HG03064 (cell line): ENCODE results near the gene CTSZ.

Source experiments
- ATAC-seq: cut with Tn5 transposase; IDR thresholded peaks from one replicate; pipeline ENCODE4 v1.9.1; 2021; ENCODE audit warnings: low read depth; ENCODE audit not compliant: unreplicated experiment

Gene CTSZ

DNA sequence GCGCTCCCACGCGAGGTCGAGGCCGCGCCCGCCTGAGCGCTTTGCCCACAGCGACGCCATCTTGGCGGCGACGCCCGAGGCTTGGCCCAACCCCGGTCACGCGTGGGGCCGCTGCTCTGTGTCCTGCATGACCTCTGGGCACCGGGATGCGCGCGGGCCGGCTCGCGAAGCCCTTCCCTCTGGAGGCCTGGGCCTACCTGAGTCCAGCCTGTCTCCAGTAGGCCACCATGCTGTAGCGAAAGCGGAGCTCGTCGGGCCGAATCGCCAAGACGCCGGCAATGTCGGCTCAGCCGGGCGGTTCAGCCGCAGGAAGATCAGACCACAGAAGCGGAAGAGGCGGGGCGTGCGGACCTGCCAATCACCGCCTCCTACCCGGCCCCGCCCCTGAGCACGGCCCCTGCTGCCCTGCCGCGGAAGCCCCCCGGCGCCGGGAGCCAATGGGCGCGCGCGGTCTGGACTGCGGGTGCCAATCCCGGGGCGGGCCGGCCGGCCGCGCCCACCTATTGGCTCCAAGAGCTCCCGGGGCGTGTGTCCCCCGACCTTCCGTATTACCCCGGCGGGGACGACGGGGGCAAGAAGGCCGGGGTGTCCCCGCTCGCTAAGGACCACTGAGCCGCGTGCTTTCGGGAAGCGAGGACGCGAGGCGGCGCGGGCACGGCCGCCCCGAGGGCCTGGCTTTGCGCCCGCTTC is 25.1 kb upstream of the CTSZ start, which contains the start of gene ATP5F1E:
Gene ATP5F1E, minus strand, starts transcription at position 313 of the 690 bp plus-strand sequence. Its CDS starts 84 bp downstream, at position 229.
- ATAC-seq: peak; percentile 90

DNA sequence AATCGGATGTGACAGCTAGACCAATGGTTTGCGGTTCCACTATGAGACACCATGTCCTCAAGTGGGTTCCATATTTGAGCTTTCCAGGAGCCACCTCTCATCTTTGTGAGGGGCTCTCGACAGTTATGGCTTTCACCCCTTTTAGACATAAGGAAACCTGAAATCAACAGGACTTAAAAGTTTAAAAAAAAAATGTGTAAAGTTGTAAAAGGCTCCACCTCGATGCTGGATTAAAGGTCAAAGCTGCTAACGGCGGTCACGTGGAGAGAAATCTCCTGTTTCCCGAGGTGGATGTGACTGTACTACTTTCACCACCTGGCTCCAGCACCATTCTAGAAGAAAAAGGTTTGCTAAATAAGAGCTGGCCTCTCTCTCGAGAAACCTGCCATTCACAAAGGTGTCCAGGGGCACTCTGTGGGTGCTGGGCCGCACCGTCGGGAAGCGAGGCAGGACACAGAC is 24.5 kb upstream of the CTSZ start:
- ATAC-seq: no peak

DNA sequence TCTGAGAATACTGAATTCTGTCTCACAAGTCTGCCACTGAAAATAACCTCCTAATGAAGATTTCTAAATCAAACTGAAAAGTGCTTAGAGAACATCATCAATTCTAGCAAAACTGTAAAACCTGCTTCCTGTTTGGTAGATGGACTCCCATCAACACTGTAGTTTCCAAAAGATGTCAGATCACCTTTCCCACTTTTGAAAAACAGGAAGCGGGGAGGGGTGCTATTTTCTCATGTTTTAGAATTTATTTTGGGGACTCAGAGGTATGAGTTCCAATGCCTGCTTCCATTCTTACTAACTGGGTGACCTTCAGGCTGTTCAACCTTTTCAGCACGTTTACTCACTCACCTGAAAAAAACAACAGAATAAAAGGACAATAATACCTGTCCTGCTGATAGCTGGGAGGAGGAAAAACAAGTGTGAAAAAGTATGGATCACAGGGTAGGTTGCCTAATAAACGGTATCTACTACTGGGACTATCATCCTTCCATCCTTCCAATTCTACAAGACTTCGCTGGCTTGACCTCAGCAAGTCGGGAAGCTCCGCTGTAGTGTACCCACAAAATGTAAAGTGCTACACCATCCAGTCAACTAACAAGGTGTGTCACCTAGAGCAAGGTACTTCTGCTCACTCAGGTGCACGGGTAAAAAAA is 24.0 kb upstream of the CTSZ start:
- no peak for ATAC-seq

DNA sequence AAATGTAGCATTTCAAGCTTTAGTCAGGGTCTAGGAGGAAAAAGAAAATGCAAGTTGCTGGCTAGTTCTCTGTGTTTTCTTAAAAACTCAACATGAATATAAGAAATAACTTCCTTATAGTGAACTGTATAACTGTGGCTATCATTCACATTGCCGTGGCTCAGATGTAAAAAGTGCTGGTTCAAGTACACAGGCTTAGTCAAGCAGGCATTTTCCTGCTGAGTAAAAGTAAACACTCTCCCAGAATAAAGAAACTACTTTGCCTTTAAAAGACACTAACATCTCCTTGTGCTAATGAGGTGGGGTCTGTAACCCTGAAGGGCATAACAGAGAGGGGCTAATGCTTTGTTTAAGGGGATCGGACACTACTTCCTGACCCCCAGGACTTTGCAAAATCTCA is 21.8 kb upstream of the CTSZ start:
- ATAC-seq: no peak

DNA sequence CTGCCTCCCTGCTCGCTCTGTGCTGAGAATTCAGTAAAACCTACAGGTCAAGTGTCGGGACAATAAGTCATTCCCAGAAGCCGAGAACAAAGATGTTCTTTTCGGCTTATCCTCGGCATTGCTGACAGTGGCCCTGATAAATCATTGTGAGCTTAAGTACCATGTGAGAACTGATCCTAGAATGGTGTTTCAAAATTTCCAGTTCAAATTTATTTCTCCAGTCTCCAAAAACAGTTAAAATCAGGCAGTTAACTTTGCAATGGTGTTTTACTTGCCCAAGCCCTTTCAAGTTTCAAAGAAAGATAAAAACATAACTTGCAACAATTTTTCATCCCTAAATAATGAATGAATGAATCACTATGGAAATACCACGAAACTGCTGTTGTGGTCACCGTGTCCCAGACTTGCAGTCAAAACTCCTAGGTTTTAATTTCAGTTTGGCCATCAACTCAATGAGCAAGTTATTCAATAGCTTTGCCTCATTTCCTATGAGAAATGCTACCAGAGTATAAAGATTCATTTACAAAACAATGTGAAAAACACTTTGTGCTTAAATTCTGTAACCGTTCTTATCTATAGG is 20.8 kb upstream of the CTSZ start:
- no peak for ATAC-seq

DNA sequence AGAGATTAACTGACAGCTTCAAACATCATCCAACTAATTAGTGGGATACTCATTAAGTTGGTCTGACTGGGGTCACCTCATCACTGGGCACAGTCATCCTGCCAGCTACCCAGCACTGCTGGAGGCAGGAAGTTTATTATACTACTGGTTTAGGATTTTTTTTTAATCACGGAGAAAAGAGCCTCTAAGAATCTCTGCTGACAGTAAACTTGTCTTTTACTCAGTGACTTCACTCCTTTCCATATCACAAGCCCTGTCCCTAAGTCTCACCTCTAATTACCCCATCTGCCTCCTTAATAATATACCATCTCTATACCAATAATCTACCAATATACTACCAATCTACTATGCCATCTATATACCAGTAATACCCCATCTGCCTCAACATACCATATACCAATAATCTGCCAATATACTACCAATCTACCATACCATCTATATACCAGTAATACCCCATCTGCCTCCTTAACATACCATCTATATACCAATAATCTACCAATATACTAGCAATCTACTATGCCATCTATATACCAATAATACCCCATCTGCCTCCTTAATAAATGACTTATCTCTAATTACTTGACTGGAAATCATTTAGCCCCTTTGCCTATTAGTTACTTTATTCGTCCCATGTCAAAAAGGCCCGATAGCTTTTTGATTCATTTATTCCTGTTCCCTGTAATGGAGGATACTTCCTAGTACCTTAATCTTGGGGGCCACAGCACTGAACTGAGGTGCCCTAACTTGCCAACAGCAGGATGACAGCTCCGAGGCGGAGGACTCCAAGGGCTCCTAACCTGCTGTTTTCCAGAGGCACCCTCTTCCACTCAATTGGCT is 20.1 kb upstream of the CTSZ start:
- ATAC-seq: no peak

DNA sequence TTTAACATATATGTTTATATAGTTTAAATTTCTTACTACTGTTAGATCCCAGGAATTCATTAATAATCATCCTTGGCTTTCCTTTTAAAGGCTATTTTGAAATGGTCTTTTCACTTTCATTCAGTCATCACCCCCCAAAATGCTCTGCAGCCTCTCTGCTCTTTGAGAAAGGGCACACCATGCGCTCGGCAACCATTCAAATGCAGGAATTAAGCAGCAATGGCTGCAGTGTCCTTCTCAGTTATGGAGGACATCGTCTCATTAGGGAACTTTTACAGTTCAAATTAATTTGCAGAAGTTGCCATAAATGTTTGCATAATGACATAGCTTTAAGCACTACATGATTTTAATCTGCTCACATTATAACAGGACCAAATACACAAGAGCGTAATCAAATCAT is 18.5 kb upstream of the CTSZ start:
- no peak for ATAC-seq

DNA sequence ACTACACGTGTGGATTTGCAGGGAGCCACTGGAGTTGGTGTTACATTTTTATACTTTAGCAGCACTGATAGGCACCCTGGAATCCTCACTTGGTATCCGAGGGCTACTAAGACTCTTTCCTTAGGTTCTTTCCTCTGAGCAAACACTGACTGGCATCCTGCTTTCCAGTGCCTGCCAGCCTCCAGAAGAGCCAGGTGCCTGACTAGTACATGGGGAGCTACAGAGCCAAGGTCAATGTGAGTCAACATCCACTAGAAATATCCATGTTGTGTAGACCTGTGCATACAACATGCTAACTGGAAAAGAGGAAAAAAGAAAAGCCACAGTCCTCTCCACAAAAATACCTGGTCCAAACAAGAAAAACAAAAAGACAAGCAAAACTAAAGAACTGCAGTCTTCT is 18.0 kb upstream of the CTSZ start:
- ATAC-seq: no peak

DNA sequence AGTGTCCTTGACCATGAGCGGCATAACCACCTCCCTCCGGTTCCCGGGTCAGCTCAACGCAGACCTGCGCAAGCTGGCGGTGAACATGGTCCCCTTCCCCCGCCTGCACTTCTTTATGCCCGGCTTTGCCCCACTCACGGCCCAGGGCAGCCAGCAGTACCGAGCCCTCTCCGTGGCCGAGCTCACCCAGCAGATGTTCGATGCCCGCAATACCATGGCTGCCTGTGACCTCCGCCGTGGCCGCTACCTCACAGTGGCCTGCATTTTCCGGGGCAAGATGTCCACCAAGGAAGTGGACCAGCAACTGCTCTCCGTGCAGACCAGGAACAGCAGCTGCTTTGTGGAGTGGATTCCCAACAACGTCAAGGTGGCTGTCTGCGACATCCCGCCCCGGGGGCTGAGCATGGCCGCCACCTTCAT is 17.1 kb upstream of the CTSZ start:
- no peak for ATAC-seq

DNA sequence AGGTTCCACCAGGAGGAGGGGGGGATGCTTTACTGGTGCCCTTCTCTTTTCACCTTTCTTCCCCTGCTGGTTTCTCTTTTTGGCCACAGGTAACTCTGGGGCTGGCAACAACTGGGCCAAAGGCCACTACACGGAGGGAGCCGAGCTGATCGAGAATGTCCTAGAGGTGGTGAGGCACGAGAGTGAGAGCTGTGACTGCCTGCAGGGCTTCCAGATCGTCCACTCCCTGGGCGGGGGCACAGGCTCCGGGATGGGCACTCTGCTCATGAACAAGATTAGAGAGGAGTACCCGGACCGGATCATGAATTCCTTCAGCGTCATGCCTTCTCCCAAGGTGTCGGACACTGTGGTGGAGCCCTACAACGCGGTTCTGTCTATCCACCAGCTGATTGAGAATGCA is 16.6 kb upstream of the CTSZ start:
- ATAC-seq: no peak

DNA sequence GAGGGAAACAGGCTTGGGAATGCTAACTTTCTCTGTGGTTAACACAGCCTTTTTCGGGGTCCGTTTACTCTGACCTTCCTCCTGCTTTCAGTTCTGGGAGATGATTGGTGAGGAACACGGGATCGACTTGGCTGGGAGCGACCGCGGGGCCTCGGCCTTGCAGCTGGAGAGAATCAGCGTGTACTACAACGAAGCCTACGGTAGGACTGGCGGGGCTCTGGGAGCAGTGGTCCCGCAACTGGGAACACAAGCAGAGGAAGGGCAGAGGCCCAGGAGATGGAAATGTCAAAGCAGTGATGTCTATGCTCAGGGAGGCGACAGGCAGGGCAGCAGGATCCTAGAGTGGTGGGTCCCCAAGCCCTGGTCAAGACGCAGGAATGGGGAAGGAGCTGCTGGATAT is 15.7 kb upstream of the CTSZ start:
- no peak for ATAC-seq

DNA sequence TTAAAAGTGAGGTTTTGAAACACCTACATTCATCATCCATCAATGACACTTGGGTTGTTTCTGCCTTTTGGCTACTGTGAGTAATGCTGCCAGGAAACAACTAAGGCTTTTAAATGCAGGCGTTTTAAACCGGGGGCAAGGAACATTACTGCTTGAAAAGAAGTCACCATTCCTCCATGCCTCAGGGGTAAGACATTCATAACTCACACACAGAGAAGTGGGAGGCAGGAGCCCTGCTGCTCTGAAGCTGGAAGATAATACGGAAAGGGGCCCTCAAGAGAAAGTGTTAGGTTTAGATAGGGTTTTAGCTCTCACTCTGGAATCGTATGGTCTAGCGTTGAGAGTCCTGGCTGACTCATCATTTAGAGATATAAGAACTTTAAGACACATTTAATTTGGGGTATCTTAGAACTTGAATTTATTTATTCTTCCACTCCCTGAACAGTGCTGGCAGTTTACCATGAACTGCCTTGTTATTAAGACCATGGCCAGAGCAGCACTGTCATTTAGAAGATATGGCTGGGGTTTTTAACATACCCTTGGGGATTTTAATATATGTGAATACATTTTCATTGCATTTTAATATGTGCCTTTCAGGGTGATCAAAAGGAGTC is 14.0 kb upstream of the CTSZ start:
- ATAC-seq: no peak

DNA sequence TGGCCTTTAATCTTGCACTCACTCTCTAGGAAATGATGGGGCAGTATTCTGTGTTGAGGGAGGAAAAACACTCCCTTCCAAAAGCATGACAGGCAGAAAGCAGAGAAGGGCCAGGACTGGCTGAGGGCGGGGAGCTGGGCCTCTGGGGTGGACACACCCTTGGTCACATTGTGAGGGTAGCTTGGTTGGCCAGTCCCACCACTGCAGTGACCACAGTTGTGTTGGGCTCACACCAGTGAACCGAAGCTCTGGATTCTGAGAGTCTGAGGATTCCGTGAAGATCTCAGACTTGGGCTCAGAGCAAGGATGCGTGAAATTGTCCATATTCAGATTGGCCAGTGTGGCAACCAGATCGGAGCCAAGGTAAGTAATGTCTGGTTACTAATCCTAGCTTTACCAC is 12.2 kb upstream of the CTSZ start, which contains the start of gene TUBB1:
Gene TUBB1, plus strand, starts transcription at position 213 of the 400 bp plus-strand sequence. Its CDS starts 94 bp downstream, at position 307.
- no peak for ATAC-seq

DNA sequence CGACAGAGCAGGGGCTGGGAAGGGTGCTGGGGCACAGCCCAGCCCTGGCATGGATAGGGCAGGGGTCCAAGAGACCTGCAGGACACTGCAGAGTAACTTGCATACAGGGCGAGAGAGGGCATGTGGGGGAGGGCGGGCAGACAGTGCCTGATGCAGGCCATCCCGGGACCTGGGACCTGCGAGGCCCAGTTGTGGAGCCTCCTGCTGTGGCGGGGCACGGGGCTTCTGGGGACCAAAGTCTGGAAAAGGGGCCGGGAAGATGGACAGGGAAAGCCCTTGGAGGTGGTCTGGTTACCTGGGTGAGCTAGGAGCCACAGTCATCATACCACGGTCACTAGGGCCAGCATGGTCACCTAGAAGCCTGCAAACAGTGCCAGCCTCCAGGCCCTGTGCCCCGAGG is 11.8 kb upstream of the CTSZ start:
- ATAC-seq: no peak

DNA sequence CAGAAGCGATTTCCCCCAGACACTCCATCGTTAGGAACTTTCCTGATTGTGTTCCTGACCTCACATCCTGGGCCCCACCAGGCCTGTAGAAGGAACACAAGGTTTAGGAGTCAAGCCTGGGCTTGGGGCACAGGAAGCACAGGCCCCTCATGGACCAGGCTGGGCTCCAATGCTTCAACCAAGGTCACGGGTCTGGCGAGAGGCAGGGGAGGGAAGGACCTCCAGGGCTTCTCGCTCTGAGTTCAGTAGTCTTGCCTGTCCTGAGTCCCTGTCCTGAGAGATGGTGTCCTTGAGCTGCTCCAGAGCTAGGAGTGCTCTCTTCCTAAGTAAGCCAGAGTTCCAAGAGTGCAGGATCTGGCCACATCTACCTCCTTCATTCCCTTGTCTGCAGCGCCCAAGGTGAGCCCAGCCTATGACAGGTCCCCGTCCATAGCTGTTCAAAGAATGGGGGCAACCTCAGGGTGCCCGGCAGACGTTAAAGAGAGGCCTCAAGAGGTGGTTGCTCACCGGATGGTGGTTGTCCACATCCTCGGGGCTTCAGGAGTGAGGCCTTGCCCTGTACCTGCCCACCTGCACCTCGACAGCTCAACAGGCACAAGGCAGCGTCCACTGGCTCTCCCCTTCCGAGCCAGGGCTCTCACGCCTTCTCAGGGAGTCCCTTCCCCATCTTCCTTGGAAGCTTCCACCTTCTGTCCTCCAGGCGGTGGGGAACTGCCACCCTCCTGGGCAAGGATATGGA is 10.6 kb upstream of the CTSZ start:
- no peak for ATAC-seq

DNA sequence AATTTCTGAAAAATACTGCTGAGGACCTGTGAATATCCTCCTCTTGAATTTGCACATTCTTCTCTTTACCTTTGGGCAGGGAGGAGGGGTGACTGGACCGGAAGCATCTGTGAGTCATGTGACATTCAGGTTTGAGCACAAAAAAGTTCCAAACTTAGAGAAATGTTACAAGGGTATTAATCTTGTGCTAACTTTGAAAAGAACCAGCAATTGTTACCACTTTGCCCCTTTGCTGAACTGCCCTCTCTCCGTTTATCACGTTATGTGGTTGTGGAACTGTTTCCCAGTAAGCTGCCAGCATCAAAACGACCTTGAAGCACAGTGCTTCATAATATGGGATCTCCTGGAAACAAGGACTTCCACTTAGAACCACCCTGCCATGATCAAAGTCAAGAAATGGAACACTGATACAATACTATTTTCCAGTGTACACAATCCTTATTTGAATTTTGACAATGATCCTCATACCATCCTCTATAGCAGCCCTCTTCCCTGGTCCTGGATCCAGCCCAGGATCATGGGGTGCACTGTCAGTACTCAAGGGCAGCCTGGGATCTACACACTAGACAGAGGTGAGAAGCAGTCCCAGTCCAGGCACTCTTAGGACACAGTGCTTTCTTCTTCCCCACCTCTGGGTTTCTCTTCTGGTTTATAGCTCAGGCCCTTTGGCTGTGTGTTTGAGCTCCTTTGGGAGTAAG is 9.9 kb upstream of the CTSZ start:
- no peak for ATAC-seq

DNA sequence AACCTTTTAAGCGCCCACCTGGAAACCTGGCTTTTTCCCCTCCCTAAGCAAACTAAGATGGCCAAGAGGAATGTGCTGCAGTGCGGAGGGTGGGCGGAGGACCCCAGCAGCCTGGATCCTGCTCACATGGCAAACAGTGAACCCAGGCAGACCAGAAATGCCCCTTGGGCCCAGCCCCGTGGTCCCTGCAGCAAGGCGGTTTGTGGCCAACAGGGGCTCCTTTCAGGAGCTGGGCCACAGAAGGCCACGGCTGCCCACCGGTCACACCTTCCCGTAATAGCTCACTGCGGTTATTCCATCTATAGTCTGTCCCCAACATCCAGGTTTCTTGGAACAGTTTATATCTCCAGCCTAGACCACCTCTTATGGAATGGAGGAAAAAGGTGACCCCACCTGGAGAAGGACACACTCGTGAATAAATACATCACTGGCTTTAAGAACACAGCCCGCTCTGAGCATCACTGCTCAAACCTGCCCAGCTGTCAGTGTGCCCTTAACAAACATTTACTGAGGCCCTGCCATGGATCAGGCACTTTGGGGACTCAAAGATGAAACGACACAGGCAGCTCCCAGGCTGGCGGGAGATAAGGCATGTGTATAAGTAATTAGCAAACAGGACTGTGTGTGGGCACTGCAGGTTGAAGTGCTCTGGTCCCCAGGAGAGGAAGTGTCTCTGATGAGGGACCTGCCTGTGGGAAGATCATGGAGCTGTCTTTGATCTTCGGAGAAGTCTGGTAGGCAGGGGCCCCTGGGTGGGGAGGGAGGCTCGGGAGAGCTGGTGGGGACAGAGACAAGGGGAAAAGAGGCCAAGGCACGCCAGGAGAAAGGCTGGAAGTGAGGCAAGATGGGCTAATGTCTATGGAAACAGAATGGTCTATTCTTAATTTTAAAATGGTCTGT is 9.0 kb upstream of the CTSZ start:
- ATAC-seq: no peak

DNA sequence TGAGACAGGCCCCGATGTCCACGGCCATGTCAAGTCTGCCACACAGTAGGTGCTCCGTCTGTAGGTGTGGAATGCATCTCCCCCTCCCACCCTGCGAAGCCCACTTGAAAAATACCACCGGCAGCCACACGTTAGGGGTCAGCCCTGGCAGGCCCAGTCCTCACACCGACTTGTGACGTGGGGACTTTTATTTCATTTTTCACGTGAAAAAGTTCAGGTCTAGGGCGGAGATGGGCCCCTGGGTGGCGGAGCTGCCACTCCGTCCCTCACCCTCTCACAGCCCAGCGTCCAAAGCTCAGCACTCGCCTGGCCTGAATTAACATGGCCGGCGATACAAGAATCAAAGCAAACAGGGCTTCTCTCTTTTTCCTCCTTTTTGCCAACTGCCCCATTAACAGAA is 8.4 kb upstream of the CTSZ start:
- no peak for ATAC-seq
